CD4-positive, alpha-beta T cell treated with Interleukin-6 for 4 hours (primary cell): ENCODE measurements around the gene SLC13A5.
A peak's percentile ranks its signal among the peaks of the same experiment; 100 is the strongest.
"Not testable (repeated sequence)": the region's sequence is repeated elsewhere in the genome, so short reads cannot be mapped to it uniquely, and the experiment has no call there.

Experiments
- DNase-seq: peaks from one replicate; pipeline ENCODE4 v3.0.0-alpha.2; 2020; ENCODE audit warnings: mixed read lengths

Gene SLC13A5

DNA sequence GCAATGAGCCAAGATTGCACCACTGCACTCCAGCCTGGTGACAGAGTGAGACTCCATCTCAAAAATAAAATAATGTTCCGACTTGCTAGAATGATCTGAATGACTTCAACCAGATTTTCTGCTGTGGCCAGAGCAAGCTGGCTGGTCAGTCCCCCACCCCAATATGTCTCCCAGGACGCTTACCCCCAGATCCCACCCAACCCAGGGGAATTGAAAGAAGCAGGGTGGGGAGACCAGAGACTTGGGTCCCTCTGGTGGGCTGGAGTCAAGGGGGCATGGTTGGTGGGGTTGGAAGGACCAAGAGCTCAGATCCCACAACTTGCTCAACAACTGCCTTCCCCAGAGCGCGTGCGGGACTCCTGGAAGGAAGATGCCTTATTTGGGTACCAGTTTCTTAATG is 54.8 kb downstream of the SLC13A5 start:
- not testable (repeated sequence) for DNase-seq

DNA sequence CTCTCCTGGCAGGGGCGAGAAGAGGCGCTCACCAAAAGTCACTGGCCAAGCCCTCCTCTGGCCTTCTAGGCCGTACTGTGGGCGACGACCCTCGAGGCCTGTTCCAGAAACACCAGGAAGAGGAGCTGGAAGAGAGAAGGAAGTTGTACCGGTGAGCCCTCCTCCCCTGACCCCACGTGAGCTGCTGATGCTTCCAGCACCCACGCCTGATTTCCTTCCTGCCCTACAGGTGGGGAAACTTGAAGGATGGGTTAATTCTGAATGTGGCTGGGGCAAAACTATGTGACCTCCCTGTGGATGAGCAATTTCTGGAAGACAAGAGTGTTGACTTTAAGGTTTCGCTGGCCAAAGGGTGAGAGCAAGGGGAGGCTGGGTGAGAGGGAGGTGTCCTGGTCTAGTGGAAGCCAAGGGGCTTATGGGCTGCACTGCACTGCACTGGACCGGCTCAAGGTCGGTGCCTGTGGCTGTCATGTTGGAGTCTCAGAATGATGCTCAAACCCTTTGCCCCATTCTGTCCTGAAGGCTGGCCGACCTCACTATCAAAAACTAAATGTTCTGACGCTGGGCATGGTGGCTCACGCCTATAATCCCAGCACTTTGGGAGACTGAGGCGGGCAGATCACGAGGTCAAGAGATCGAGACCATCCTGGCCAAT is 55.4 kb downstream of the SLC13A5 start:
- DNase-seq, result no peak

DNA sequence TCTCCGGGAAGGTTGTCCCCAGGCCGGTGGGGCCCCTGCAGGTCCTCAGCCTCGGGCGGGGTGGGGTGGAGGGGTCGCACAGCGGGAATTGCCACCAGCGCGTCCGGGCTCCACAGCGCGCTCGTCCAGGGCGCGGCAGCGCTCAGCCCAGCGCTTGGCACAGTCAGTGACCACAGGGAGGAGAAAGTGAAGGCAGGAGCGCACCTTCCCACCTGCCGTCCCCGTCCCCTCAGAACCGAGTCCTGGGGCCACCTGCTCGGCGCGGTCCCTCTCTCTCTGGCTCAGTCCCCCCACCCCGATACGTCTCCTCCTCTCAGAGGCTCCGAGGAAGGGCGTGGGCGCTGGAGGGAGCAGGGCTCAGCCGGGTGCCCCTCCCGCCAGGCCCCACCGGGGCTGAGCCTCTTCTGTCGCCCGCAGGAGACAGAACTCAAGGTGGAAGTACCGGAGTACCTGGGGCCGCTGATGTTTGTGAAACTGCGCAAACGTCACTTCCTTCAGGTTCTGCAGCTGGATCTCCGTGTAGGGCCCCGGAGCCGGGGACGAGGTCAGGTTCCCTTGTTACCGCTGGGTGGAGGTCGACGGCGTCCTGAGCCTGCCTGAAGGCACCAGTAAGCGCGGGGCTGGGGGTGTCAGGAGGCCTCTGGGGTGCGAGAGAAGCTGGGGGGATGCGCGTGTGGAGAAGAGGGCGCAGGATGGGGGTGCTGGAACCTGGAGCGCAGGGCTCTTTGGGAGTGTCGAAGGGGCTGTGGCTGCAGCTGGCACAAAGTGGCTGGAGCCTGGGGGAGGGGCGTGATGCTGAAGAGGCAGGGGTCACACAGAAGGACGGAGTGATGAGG is 56.2 kb downstream of the SLC13A5 start:
- DNase-seq, result peak; percentile 72

DNA sequence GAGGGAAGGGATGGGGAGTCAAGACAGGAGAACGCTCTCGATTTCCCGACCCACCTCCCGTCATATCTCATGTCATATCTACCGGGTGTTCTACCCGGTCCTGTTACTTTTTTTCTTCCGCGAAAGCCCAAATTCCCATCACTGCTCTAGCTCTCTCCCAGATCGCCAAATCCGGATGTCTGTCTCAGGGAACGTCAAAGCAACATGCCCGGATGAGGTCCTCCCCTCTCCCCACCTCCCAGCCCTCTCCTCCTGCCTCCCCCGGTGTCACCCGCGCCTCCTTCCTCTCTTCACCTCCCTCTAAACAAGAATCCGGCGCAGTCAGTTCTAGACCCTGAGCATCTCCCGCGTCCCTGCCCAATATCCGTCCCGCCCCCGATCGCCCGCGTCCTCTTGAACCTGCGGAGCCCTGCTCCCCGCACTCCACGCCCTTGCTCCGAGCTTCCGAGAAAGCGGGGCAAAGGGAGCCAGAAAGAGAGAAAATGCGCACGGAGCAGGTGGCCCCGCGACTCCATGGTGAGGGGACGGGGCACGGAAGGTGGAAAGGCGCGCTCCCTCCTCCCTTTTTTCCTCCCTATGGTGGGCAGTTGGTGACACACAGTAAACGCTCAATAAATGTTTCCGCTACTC is 57.3 kb downstream of the SLC13A5 start:
- DNase-seq, result not testable (repeated sequence)

DNA sequence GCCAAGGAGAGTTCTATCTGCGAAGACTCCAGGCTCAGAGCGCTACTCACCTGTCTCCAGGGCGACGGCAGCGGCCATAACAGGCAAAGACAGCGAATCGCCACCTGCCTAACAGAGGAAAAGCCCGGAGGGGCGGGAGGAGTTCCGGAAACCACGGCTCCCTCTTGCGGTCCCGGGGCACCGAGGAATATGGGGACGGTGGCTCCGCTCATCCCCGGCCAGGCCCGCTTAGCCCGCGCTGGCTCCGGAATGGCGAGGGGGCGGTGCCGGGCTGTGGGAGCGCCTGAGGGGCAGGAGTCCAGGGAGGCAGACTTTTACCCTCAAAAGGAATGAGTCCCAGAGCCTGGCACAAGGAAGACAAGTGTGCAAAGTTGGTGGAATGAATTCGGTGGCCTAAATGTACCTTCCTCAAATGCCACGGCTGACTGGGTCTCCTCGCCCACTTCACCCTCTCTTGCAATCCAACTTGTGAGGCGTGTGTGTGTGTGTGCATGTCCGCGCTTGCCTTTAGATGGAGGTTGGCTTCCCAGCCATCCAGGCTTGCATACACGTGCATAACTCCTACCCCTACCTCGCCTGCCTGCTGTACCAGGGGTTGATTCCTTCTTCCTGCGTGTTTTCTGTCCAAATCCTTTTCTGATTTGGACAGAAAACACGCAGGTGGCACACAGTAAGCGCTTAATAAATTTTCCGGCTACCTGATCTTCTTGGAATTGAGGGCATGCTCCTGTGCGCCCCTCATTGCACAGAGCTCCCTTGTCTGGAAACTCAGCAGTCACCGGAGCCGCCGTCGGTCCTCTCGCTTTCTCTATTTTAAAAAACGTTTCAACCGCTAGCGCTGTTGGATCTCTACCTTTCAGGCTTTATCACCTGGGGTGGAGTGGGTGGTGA is 58.1 kb downstream of the SLC13A5 start:
- no peak for DNase-seq

DNA sequence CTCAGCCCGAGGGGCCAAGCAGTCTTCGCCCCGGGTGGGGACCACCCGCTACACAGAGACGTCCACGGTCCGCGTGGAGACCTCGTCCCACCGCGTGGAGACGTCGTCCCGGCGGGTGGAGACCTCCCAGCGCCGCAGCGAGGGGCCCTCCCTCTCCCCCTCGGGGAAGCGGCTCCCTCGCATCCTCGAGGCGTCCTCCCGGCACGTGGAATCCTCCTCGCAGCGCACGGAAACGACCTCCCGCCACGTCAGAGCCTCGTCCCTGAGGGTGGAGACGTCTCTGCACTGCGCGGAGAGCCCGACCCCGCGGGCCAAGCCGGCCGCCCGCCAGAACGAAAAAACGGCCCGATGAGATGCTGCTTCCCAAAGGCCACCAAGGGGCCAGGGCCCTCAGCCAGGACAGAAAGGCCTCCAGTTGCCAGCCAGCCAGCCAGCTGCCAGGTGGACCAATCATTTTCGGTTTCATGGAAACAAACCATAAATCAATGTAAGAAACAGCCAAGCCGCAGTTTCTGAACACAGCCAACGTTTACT is 61.2 kb downstream of the SLC13A5 start:
- DNase-seq, result peak; percentile 57

DNA sequence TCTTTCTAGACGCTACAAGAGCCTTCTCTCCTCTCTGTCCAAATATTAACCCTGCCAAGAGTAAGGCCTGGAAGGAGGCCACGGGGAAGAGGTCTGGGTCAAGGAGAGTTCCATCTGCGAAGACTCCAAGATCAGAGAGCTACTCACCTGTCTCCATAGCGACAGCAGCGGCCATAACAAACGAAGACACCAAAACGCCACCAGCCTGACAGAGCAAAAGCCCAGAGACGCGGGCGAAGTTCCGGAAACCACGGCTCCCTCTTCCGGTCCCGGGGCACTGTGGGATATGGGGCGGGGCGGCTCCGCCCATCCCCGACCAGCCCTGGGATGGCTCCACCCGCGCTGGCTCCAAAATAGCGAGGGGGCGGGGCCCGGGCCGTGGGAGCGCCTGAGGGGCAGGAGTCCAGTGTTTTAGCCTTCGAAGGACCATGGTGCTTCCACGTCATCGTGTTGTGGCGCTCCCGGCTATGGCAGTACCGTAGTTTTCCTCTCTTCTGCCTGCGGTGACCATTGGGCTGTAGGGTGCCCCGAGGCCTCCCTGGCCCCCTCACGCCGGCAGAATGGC is 61.7 kb downstream of the SLC13A5 start, which contains the start of the genes C17orf100 and MED31:
C17orf100 (plus strand) TSS at position 409 of the 565 bp plus-strand sequence; CDS start at position 561, 152 bp downstream.
MED31 (minus strand) TSS at position 252 of the 565 bp plus-strand sequence; CDS start at position 175, 77 bp downstream.
- peak; percentile 95 for DNase-seq

DNA sequence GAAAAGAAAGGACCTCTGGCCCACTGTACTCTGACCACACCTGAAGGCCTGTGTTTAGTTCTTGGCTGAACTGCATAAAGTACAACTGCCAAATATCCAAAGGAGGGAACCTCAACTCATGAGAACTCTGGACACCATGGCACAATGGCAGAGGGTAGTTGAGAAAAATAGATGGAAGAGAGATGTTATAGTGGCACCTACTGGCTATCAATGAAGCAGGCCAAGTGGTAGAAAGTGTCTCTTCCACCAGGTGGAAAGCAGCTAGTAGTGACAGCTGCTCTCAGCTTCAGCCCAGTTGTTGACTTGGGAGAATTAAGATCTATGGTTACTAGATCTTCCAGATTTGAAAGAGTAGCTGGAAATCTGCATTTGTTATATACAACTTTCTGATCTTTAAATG is 65.0 kb downstream of the SLC13A5 start:
- no peak for DNase-seq

DNA sequence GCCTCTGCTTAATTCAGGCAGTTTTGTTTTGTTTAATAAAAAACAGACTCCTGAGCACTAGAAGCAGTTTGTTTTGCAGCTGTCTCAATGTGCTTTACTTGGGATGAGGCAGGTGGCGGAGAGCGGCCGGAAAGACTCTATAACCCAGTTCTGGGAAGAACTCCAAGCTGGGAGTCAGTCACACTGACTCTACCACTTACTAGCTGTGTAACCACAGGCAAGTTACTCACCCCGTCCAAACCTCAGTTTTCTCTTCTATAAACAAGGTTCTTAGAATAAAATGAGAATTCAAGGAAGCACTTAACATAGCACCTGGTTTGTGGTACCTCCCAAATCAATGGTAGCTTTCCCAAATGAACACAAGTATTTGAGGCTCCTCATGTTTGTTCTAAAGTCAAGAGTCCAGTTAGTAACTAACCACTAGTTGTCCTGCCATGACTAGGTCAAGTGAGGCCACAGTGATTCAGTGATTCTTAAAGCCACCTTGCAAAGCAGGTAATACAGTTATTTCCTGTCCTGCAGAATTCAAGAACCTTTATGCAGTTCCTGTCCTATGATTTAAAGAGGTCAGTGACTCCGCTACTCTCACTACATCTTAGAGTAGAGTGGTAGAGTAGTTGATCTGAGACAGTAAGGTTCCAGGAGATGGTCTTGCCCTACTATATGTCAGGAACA is 69.6 kb downstream of the SLC13A5 start:
- DNase-seq, result no peak

DNA sequence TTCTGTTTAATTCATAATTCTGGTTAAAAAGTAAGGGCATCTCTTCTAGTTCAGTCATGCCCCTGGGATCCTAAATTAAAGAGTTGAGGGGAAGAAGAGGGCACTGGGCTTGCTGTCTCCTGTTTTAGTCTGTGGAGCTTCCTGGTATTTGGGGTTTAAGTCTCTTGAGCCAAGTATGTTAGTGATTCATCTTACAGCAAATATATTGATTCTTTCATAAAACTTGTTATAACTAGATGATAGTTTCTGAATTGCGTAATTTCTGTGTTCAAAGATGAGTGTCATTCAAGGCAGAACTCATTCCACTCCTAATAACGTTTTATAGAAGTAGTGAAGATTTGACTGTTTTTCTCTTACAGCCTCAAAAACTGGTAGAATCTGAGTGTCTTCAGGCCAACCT is 70.6 kb downstream of the SLC13A5 start:
- no peak for DNase-seq

DNA sequence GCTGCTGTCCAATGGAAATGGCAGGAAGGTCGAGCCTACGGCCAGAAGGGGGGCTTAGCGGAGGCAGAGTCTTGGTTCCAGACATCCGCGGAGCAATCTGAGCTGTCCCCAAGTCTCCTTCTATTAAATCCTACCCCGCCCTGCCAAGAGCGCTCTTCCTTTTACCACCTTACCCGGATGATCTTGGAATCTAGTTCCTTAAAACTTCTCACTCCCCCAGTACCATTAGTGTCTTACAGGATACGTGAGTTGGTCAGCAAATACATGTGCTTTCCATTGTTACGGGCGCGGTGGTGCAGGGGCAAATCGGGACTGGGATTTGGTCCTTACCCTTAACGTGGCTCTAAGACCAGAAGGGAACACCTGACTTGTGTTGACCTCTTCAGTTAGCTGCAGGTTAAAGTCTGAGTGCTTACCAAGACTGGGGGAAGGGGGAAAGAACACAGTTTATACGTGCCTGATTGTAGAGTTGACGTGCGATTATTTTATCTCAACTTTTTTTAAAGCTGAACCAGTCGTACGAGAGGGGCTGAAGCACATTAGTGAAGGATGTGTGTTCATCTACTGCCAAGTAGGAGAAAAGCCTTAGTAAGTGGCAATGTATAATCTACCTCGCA is 71.8 kb downstream of the SLC13A5 start:
- no peak for DNase-seq

DNA sequence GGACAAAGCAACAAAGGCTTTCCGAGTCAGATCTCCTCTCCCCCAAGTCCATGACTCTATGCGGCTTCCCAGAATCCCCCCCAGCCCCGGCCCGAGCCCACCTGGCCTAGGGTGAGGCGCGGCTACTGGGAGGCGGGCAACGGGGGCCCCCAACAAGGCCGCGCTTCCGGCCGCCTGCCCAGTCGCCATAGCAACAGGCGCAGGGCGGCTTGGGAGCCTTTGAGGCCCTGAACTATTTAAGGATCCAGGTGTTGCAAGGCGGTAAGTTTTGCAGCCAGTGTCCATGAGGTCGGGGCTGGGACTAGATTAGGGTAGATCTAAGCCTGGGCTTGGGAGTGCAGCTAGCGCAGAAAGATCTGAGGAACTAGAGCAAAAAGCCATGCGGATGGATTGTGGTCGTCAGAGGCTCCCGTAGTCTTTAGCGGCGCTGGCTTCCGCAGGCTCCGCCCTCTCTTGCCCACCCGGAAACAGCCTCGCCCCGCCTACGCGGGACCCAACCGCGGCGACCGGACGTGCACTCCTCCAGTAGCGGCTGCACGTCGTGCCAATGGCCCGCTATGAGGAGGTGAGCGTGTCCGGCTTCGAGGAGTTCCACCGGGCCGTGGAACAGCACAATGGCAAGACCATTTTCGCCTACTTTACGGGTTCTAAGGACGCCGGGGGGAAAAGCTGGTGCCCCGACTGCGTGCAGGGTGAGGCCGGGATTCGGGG is 72.5 kb downstream of the SLC13A5 start, which contains the start of the genes KIAA0753 and TXNDC17:
KIAA0753 (minus strand) TSS at position 176 of the 711 bp plus-strand sequence. CDS start 5,608 bp downstream, outside the sequence.
TXNDC17 (plus strand) TSS at position 525 of the 711 bp plus-strand sequence; CDS start at position 548, 23 bp downstream.
- peak; percentile 95 for DNase-seq

DNA sequence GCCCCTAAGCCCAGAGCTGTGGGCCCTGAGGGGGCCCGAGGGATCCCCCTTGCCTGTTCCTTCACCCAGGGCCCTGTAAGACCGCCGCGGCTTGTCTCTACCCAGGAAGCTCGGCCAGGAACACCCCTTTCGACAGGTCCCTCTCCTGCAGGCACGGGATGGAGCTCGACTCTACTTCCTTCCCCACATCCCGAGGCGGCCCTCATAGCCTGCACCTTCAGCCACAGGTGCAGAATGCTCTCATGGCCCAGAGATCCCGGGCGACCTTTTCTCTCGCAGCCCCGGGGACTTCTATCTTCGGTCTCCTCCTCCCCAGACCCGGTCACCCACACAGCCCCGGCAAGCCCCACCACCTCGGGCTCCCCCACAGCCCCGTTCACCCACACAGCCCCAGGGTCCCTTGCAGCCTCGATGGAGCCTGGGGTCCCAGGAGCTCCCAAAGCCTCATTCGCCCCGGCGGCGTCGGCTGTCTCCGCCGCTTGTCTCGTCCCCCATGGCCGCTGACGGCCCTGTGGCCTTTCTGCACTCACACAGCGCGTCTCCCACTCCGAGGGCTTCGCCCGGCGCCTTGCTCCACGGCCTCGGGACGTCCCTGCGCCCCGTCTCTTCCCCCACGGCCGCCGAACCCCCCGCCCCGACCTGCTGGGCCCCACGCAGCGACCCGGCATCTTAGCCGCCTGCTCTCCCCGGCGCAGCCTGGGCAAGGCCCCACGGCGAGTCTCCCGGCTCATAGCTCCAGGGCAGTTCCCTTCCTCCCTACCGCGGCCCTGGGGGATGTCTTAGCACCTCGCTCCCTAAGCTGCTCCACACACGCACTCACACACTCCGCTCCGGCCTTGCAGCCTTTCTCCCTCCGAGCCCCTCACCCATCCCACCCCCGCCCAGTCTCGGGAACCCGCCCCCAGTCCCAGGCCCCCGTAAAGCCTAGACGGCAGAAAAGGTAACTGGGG is 73.3 kb downstream of the SLC13A5 start:
- peak; percentile 38 for DNase-seq

DNA sequence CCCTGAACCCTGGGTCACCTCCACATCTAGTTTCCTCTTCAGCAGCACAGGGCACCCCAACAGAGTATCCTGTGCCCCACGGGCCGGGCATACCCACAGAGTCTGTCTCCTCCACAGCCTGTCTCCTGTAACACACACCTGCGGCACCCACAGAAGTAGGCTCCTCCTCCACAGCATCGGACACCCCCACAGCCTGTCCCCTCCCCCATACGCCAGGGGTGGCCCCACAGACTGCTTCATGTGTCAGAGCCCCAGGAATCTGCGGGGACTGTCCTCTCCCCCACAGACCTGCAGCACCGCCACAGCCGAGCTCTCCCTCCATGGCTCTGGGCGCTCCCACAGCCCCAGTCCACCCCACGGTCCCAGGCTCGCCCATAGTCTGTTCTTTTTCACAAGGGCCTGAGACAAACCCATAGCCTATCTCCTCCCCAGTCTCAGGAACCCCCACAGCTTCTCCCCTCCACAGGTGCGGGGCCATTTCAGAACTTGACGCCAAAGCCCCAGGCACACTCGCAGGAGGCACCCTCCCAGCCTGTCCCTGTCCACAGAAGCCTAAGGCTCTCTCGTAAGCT is 74.1 kb downstream of the SLC13A5 start:
- no peak for DNase-seq

DNA sequence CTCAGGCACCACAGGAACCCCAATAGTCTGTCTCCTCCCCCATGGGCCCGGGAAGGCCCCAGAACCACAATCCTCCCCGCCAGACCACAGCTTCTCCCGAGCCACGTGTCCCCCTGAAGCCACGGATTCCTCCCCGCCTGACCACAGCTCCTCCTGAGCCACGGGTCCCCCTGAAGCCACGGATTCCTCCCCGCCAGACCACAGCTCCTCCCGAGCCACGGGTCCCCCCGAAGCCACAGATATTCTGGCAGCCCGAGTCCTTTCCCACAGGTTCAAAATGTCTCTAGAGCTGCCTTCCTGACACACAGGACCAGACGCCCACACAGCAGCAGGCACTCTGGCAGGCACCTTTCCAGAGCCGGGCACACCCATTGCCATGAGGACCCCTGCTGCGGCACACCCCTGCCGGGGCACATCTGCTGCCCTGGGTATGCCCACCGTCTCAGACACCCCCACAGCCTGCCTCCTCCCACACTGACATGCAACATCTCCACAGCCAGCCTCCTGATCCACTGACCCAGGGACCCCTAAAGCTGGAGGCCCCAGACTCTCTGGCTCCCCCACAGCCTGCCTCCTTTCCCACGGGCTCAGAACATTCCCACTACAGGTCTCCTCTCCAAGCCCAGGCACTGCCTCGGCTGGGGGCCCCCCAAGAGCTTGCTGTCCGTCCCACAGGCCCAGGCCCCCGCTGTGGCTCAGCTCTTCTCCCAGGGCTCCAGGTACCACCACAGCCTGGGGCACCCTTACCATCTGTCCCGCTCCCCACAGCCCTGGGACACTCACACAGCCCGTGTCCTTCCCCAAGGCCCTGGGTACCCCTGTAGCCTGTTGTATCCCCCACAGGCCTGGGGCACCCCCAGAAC is 74.9 kb downstream of the SLC13A5 start:
- no peak for DNase-seq

DNA sequence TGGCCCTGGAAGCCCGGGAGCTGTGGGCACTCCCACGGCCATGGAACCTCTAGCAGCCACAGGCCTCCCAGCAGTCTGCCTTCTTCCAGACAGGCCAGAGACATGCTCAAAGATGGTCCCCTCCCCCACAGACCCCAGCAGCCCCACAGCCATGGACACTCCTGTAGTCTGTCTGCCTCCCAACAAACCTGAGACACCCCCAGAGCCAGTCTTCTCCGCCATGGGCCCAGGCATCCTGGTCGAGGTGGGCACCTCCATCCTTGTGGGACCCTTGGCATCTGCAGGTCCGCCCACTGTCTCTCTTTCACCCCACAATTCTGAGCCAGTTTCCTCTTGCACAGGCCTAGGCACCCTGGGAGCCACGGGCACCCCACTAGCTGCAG is 75.7 kb downstream of the SLC13A5 start:
- DNase-seq, result no peak
